ENCODE measurements around the gene LDLRAD2. TPM values are rescaled to one million over a fixed set of nuclear protein-coding genes. Genes with fewer than 3 reads are reported as not detected.

LDLRAD2 gene
- total and polyA plus RNA-seq, 10 of the 15 experiments (the other 5 are each of a cell fraction or from before 2014, with no cell fraction given) = 0.04 to 0.23 (median 0.11) TPM; not detected in 7

DNA sequence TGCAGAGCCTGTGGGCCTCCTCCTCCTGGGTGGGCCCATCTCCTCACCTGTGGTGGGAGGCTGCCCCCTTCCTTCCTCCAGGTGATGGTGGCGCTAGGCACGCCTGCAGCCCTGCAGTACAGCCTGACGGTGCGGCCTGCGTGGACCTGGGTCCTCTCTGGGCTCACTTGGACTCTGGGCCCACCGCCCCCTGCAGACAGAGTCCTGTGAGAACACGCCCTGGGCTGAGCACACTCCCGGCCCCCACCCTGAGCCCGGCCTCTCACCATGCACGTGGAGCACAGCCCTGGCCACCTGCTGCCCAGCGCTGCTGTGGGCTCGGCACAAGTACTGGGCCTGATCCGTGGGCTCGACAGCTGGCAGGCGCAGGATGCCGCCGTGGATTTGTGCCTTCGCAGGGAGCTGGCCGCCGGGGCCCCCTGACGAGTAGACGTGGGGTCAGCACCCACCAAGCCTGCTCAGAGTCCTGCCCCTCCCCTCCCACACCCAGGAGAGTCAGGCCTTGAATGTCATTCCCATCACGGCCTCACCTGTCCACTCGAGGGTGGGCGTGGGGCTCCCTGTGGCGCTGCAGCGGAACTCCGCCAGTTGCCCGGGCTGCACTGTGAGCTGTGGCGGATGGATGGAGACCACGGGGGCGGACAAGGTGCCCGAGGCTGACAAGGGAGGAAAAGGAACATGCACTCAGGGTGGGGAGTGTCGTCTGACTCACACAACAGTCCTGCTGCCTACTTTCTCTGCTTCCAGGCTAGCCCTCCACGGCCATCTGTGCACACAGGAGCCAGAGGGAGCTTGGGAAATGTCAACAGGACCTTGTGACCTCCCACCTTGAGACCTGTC, 43.4 kb downstream of the LDLRAD2 start:
- ChIA-PET CTCF (no interaction called here), SMC1A (ENCODE audit: uncharacterized antibody, unreplicated experiment) (no interaction called here), POLR2A (no interaction called here), RAD21 (ENCODE audit: unreplicated experiment) (no interaction called here)
- H4K20me1 ChIP-seq (ENCODE audit: control insufficient read depth, insufficient read depth) = no peaks in the 10 kb centered on the region
- WGBS (ENCODE audit: insufficient coverage, insufficient replicate concordance, low lambda C conversion rate, missing lambda C conversion rate) = 66% methylated on average over 34 of the region's 35 CpGs
- H3K4me3 ChIP-seq = no peak overlapping the region
- in situ Hi-C loops (cut with MboI) (no loop called here), intact Hi-C loops (cut with micrococcal nuclease; ENCODE audit: unreplicated experiment) (no loop called here)
- H3K4me1 ChIP-seq (ENCODE audit: control insufficient read depth, insufficient read depth, low read length) = peaks cover 11% of the 10 kb centered on the region
- H2AFZ ChIP-seq (ENCODE audit: control insufficient read depth, low read depth, low read length) = no peak overlapping the region
- TF ChIP-seq ASH2L (IDR thresholded peaks at IDR 0.05; ENCODE audit: borderline replicate concordance, low read depth) (no peak), CBX3 (IDR thresholded peaks at IDR 0.05; ENCODE audit: borderline replicate concordance, low read depth) (no peak), HDGF (IDR thresholded peaks at IDR 0.05) (no peak), STAT1 (conservative IDR thresholded peaks at IDR 0.05) (no peak), MEF2A (IDR thresholded peaks at IDR 0.05; ENCODE audit: insufficient read depth, low read depth, low read length) (no peak), SMARCA5 (IDR thresholded peaks at IDR 0.05) (no peak), FOXM1 (IDR thresholded peaks at IDR 0.05; ENCODE audit: low read depth, low read length) (no peak), JUND (IDR thresholded peaks at IDR 0.05; ENCODE audit: low read depth, low read length) (no peak), ESRRA (IDR thresholded peaks at IDR 0.05; ENCODE audit: low read length) (no peak), NFYB (IDR thresholded peaks at IDR 0.05; ENCODE audit: insufficient read depth, low read depth, low read length) (no peak)
- TF ChIP-seq, protein P1, sequence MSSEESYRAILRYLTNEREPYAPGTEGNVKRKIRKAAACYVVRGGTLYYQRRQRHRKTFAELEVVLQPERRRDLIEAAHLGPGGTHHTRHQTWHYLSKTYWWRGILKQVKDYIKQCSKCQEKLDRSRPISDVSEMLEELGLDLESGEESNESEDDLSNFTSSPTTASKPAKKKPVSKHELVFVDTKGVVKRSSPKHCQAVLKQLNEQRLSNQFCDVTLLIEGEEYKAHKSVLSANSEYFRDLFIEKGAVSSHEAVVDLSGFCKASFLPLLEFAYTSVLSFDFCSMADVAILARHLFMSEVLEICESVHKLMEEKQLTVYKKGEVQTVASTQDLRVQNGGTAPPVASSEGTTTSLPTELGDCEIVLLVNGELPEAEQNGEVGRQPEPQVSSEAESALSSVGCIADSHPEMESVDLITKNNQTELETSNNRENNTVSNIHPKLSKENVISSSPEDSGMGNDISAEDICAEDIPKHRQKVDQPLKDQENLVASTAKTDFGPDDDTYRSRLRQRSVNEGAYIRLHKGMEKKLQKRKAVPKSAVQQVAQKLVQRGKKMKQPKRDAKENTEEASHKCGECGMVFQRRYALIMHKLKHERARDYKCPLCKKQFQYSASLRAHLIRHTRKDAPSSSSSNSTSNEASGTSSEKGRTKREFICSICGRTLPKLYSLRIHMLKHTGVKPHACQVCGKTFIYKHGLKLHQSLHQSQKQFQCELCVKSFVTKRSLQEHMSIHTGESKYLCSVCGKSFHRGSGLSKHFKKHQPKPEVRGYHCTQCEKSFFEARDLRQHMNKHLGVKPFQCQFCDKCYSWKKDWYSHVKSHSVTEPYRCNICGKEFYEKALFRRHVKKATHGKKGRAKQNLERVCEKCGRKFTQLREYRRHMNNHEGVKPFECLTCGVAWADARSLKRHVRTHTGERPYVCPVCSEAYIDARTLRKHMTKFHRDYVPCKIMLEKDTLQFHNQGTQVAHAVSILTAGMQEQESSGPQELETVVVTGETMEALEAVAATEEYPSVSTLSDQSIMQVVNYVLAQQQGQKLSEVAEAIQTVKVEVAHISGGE (CRISPR knock-in tag; IDR thresholded peaks at IDR 0.05) = no peak
- H3K79me2 ChIP-seq (ENCODE audit: control insufficient read depth, insufficient read depth, low read length) = no peaks in the 10 kb centered on the region
- no TSS peak for BruUV-seq (replicated peaks)
- no peaks in the 10 kb centered on the region for H3K27me3 ChIP-seq (replicated peaks in 1 of 2; ENCODE audit: control insufficient read depth in 2 of 2, insufficient read depth in 2 of 2, low read length in 1 of 2)
- FAIRE-seq (no peak), DNase-seq (ENCODE audit: low read depth, low spot score) (no peak), ATAC-seq (no peak)
- H3K27ac ChIP-seq (ENCODE audit: control insufficient read depth, insufficient read depth) = no peak overlapping the region
- no peak overlapping the region for H3K9ac ChIP-seq (ENCODE audit: control insufficient read depth, insufficient read depth, low read length)
- no peaks in the 10 kb centered on the region; the same call in 2 of the 3 replicates for H3K9me3 ChIP-seq (replicated peaks; ENCODE audit: control insufficient read depth, insufficient read depth, low read length)
- no peaks in the 10 kb centered on the region for H3K36me3 ChIP-seq (ENCODE audit: control insufficient read depth in 2 of 2, insufficient read depth in 2 of 2, low read length in 1 of 2)
- no peak overlapping the region for H3K4me2 ChIP-seq (ENCODE audit: control insufficient read depth, insufficient read depth)

All from GM12878 (cell line).